ENCODE results near the gene ISLR. TPM values are rescaled to one million over a fixed set of nuclear protein-coding genes. Genes with fewer than 3 reads are reported as not detected.

The ISLR gene
- total RNA-seq, 2 donors from 2014 or later = 36.5 to 70.7 TPM

GRCh38 chr15:74130849-74131627, 42.5 kb upstream of the ISLR start:
- intact Hi-C loops (cut with DNase I) = no loop called here
- Histone ChIP-seq H3K27ac (no peak overlapping the region), H3K27me3 (replicated peaks; ENCODE audit: insufficient read depth) (peaks cover 72% of the 10 kb centered on the region), H3K4me1 (replicated peaks) (peaks cover 7% of the 10 kb centered on the region), H3K9me3 (no peaks in the 10 kb centered on the region), H3K4me3 (no peak overlapping the region), H3K36me3 (no peaks in the 10 kb centered on the region)
- DNase-seq (ENCODE audit: low spot score) = no peak
- 12% methylated on average over 28 of the region's 28 CpGs for WGBS
- TF ChIP-seq POLR2AphosphoS5 (IDR thresholded peaks at IDR 0.05) = no peak
- no peak for TF ChIP-seq POLR2A (IDR thresholded peaks at IDR 0.05)
- no peak for TF ChIP-seq CTCF (IDR thresholded peaks at IDR 0.05)

- WGBS = 18% methylated on average over 18 of the region's 20 CpGs
- Histone ChIP-seq H3K4me1 (replicated peaks) (peaks cover 10% of the 10 kb centered on the region), H3K4me3 (no peak overlapping the region), H3K36me3 (no peaks in the 10 kb centered on the region), H3K9me3 (no peaks in the 10 kb centered on the region), H3K27ac (no peak overlapping the region), H3K27me3 (replicated peaks; ENCODE audit: insufficient read depth) (peaks cover 76% of the 10 kb centered on the region)
- TF ChIP-seq POLR2A (IDR thresholded peaks at IDR 0.05) (no peak), POLR2AphosphoS5 (IDR thresholded peaks at IDR 0.05) (no peak), CTCF (IDR thresholded peaks at IDR 0.05) (no peak)
- intact Hi-C loops (cut with DNase I) = no loop called here
- no peak for DNase-seq (ENCODE audit: low spot score)
These were observed 41.7 kb upstream of the ISLR start for GRCh38 chr15:74131628-74132413.

GRCh38 chr15:74132681-74133651, 40.5 kb upstream of the ISLR start:
- 11% methylated on average over 55 of the region's 90 CpGs for WGBS
- H3K4me3 ChIP-seq = no peak overlapping the region
- no peak for DNase-seq (ENCODE audit: low spot score)
- H3K36me3 ChIP-seq = no peaks in the 10 kb centered on the region
- no peak overlapping the region for H3K27ac ChIP-seq
- TF ChIP-seq POLR2AphosphoS5 (IDR thresholded peaks at IDR 0.05) (no peak), CTCF (IDR thresholded peaks at IDR 0.05) (no peak), POLR2A (IDR thresholded peaks at IDR 0.05) (no peak)
- H3K27me3 ChIP-seq (replicated peaks; ENCODE audit: insufficient read depth) = peaks cover 81% of the 10 kb centered on the region
- H3K4me1 ChIP-seq (replicated peaks) = peaks cover 11% of the 10 kb centered on the region
- no peaks in the 10 kb centered on the region for H3K9me3 ChIP-seq
- intact Hi-C loops (cut with DNase I) = no loop called here

DNA sequence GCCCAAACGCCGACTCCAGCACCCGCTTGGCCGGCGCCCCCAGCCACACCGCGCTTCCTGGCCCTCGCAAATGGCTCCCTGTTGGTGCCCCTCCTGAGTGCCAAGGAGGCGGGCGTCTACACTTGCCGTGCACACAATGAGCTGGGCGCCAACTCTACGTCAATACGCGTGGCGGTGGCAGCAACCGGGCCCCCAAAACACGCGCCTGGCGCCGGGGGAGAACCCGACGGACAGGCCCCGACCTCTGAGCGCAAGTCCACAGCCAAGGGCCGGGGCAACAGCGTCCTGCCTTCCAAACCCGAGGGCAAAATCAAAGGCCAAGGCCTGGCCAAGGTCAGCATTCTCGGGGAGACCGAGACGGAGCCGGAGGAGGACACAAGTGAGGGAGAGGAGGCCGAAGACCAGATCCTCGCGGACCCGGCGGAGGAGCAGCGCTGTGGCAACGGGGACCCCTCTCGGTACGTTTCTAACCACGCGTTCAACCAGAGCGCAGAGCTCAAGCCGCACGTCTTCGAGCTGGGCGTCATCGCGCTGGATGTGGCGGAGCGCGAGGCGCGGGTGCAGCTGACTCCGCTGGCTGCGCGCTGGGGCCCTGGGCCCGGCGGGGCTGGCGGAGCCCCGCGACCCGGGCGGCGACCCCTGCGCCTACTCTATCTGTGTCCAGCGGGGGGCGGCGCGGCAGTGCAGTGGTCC, 39.7 kb upstream of the ISLR start:
- intact Hi-C loops (cut with DNase I) = no loop called here
- H3K9me3 ChIP-seq = no peaks in the 10 kb centered on the region
- H3K4me3 ChIP-seq = no peak overlapping the region
- H3K4me1 ChIP-seq (replicated peaks) = peaks cover 8% of the 10 kb centered on the region
- TF ChIP-seq POLR2A (IDR thresholded peaks at IDR 0.05) (no peak), CTCF (IDR thresholded peaks at IDR 0.05) (no peak), POLR2AphosphoS5 (IDR thresholded peaks at IDR 0.05) (no peak)
- DNase-seq (ENCODE audit: low spot score) = no peak
- H3K36me3 ChIP-seq = no peaks in the 10 kb centered on the region
- H3K27ac ChIP-seq = no peak overlapping the region
- 8% methylated on average over 53 of the region's 71 CpGs for WGBS
- H3K27me3 ChIP-seq (replicated peaks; ENCODE audit: insufficient read depth) = peaks cover 72% of the 10 kb centered on the region
